ENCODE results near the gene SMG6.

SMG6 gene

DNA sequence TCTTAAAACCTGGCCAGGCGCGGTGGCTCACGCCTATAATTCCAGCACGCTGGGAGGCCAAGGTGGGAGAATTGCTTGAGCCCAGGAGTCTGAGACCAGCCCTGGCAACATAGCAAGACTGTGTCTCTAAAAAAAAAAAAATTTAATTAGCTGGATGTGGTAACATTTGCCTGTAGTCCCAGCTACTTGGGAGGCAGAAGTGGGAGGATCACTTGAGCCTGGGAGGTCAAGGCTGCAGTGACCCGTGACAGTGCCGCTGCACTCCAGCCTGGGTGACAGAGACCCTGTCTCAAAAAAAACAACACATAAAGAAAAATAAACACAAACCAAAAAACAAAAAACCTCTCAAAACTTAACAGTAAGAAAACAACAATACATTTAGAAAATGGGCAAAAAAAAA, 106.3 kb downstream of the SMG6 start:
- no peak overlapping the region for H3K4me3 ChIP-seq (ENCODE audit: low read depth, low read length)
- no peak for TF ChIP-seq CTCF (IDR thresholded peaks at IDR 0.05; ENCODE audit: low read depth, low read length)

DNA sequence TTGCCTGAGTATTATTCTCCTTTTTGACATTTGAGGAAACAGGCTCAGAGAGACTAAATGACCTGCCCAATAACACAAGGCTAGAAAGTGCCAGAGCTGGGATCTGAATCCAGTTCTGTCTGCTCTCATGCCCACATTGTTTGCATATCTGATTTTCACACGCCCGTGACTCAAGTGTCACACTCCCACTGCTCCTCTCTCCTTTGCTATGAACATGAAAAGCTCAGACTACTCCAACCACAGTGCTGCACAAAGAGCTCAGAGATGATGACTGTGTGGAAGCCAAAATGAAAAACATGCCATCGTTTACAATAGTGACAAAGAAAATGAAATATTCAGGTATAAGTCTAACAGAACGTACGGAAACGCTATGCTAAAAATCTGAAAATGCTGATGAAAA, 107.9 kb downstream of the SMG6 start:
- no peak overlapping the region for H3K4me3 ChIP-seq (ENCODE audit: low read depth, low read length)
- no peak for TF ChIP-seq CTCF (IDR thresholded peaks at IDR 0.05; ENCODE audit: low read depth, low read length)

DNA sequence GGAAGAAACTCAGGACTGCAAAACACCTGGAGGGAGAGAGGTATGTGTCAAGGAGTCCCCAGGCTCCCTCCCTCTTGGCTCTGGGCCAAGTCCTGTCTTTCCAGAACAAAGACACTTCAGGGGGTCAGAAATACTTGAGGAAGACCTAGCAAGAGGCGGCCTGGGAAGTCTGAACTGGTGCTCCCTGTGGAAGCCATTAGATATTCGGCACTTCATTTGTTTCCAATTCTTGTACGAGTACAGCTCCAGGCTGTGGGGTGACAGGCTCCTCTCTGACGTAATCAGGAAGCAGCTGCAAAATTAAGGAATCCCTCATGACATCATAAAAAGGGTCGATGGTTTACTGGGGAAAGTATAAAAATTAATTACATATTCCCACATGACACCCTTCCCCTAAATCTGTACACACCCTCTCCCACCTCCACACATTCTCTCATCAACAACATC, 108.7 kb downstream of the SMG6 start:
- TF ChIP-seq CTCF (IDR thresholded peaks at IDR 0.05; ENCODE audit: low read depth, low read length) = no peak
- no peak overlapping the region for H3K4me3 ChIP-seq (ENCODE audit: low read depth, low read length)

DNA sequence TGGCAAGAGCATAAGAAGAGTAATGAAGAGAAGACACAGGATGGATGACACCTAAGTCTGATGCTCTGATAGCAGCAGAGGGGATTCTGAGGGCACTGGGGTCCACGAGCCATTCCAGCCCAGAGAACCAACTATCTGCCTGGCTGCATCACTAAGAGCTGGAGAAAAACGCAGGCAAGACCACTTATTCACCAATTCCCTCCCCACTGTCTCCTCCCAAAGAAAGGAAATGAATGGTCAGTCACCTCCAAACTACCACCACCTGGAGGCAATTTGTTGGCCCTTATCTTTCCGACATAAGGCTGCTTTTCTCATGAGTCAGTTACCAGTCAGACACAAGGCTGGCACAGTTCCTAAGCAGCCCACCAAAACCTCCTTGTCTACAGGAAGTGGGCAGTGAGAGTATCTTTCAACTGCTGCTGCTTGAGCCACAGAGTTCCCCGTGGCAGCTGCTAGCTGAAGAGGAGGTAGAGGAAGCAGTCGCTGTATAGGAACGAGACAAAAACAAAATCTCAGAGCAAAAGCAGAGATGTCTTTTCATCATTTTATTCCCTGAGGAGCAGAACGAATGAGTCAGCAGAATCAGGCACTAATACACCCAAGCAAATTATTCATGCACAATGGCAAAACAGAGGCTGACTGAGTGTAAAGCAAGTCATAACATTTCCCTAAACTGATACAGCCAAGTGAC, 111.1 kb downstream of the SMG6 start:
- H3K4me3 ChIP-seq (ENCODE audit: low read depth, low read length) = no peak overlapping the region
- TF ChIP-seq CTCF (IDR thresholded peaks at IDR 0.05; ENCODE audit: low read depth, low read length) = no peak

- TF ChIP-seq CTCF (IDR thresholded peaks at IDR 0.05; ENCODE audit: low read depth, low read length) = no peak
- H3K4me3 ChIP-seq (ENCODE audit: low read depth, low read length) = no peak overlapping the region
Measured at GRCh38 chr17:2191785-2192184, 111.8 kb downstream of the SMG6 start.

- no peak for TF ChIP-seq CTCF (IDR thresholded peaks at IDR 0.05; ENCODE audit: low read depth, low read length)
- H3K4me3 ChIP-seq (ENCODE audit: low read depth, low read length) = no peak overlapping the region
Measured at GRCh38 chr17:2191227-2191626, 112.4 kb downstream of the SMG6 start.

GRCh38 chr17:2190014-2190413, 113.6 kb downstream of the SMG6 start:
- no peak for TF ChIP-seq CTCF (IDR thresholded peaks at IDR 0.05; ENCODE audit: low read depth, low read length)
- H3K4me3 ChIP-seq (ENCODE audit: low read depth, low read length) = no peak overlapping the region

All from WI38 (cell line).